HG03196 (cell line): ENCODE results near the gene TMEM161B.
"Not testable (repeated sequence)": the region's sequence is repeated elsewhere in the genome, so short reads cannot be mapped to it uniquely, and the experiment has no call there.

Experiments used
- ATAC-seq: cut with Tn5 transposase; IDR thresholded peaks from one replicate; pipeline ENCODE4 v1.9.1; 2021; ENCODE audit not compliant: unreplicated experiment

Gene TMEM161B

DNA sequence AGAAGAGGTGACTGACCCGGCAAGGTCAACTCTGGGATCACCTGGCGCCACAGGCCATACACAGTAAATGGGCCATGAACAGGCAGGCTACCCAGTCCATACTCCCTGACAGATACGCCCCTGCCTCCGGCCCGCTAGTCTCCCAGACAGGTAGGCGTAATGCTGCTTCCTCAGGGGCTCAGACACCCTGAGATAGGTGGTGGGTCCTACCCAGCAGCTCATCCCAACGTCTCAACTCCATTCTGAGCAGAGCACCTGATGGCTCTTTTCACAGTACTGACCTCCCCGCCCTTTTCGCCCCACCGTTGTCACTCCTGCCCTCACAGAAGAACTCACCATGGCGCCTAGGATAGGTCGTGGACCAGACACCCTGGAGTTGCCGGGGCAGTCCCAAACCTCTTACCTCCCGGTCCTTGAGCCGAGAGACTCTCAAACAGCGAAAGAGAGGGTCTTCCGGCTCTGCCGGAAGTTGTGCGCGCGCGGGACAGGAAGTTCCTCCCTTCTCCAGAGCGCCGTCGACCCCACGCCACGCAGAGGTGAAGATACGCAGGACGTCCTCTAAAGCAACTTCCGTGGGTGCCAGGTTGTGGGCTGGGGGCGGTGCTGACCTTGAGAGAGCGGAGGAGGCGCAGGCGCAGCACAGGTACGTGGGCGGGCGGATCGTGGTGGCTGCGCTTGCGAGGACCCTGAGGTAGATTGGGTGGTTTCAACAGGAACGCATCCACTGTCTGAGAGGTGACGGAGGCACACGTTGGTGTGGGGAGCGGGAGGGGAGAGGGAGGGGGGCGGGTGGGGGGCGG, at the start of gene TMEM161B:
Gene TMEM161B (minus strand): TSS at position 461 of the 800 bp plus-strand sequence. CDS start 122 bp downstream, at position 339.
- peak; percentile 100 for ATAC-seq

DNA sequence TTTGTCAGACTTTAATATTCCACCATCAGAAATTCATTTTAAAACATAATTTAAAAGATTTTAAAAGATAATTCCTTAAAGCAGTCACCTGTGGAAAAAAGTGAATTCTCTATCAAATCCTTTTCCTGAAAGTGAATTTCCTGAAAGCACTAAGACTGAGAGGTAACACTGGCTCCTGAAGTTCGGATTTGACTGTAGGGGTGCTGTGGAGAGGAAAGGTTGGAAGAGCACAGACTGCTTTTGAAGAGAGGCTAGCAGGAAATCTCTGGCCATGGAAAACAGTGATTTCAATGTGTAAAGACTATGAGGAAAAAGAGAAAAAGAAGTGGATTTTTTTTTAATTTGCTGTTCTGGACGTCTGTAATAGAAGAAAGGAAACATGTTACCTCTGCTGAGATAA, 35.7 kb upstream of the TMEM161B start:
- ATAC-seq = no peak

DNA sequence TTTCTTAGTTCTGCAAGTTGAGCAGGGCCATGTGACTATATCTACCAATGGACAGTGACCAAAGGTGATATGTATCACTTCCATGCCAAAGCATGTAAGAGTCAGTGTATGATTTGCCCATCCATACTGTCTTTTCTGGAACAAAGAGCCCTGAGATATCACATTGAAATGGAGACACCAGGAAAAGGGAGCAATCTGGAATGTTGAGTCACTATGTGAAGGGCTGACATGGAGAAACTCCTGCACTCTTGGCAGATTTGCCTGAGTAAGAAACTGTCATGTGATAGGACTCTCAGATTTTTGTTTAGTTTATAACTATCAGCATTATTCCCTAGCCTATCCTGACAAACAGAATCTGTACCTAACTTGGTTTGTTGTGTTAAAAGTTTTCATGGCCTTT, 29.8 kb upstream of the TMEM161B start:
- no peak for ATAC-seq

DNA sequence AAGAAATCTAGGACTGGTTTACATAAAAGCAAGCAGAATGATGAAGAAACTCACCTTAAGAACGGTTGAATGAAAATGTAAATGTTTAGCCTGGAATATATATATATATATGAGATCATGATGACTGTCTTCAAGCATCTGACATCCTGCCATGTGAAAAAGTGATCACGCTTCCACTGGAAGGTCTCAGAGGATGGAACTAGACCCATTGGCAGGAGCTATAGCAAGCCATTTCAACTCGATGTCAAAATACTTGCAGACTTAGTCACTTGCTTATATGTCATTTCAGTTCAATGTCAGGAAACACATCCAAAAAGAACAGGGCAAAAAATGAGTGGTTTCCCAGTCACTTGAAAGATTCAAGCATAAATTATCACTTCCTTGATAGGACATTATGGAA, 22.2 kb upstream of the TMEM161B start:
- no peak for ATAC-seq

DNA sequence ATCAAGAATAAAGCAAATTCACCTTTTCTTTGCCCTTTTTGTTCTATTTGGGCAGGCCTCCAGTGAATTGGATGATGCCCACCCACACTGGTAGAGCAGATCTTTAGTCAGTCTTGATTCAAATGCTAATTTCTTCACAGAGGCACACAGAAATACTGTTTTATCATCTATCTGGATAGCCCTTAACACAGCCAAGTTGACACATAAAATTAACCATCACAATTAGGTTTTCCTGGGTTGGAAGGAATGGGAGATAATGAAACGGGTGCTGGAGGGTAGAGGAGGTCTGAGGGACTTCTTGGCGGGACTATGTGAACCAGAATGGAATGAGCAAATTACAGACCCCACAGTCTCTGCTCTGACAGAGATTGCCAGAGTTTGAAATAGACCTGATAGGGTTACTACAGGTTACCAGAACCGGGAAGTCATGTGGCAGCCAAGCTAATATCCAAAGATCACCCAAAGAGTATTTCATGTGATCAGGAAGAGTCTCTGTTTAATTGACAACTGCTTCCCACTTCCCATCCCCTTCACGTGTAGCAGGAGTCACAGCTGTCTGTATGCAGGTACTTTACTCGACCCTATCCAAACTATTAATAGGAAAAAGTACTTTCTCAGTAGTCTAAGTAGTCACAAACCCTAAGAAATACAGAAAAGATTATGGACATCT, 20.0 kb upstream of the TMEM161B start:
- ATAC-seq = no peak

DNA sequence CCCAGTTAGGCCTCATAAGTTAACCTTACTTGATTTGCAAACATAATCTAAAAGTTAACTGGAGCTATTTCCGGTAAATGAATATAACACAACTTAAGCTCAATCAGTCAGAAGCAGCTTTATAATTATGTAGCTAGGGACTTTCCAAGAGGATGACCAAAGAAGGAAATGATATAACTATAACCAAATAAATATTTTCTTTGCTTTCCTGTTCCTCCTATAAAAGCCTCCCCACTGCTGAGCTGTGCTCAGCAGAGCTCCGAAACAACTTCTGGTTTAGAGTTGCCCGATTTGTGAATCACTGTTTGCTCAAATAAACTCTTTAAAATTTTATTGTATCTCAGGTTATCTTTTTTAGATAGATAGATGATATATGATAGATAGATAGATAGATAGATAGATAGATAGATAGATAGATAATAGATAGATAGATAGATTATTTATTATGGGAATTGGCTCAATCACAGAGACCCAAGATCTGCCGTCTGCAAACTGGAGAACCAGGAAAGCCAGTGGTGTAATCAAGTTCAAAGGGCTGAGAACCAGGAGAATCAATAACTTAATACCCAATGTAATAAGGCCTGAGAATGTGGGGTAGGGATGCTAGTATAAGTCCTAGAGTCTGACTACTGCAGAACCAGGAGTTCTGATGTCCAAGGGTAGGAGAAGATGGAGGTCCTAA, 19.3 kb upstream of the TMEM161B start:
- no peak for ATAC-seq

DNA sequence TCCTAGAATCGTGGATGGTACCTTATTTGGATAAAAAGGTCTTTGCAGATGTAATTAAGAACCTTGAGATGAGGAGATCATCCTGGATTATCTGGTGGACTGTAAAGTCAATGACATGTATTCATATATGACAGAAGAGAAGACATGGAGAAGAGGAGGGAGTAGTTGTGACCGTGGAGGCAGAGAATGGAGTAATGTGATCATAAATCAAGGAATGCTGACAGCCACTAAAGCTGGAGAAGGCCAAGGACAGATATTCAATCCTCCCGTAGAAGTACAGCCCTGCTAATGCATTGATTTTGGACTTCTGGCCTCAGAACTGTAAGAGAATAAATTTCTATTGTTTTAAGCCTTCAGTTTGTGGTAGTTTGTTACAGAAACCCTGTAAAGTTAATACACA, 18.7 kb upstream of the TMEM161B start:
- ATAC-seq = no peak

DNA sequence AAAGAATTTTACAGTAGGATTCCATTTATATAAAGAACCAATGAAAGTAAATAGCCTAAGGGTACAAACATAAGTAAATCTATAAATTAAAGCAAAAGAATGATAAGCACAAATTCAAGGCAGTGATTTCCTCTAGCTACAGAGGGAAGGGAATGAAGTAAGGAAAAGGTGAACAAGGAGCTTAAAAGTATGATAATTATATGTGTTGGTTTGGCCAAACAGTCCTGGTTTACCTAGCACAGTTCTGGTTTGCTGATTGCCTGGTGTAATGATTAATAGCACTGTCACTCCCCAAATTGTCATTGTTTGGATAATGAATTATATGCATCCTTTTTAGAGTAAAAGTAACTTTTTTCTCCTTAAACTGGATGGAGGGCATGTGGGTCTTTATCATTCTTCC, 15.0 kb upstream of the TMEM161B start:
- no peak for ATAC-seq

DNA sequence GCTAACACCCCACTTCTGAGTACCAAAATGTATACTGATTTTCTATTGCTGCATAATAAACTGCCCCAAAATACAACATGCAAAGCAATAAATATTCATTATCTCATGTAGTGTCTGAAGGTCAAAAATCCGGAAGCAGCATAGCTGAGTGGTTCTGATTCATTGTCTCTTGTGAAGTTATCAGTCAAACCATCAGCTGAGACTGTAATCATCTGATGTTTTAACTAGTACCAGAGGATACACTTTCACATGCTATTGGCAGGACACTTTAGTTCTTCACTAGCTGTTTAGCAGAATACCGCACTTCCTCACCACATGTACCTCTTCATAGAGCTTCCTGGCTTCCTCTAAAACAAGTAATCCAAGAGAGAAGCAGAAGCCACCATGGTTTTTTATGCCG, 12.7 kb upstream of the TMEM161B start:
- ATAC-seq = no peak

DNA sequence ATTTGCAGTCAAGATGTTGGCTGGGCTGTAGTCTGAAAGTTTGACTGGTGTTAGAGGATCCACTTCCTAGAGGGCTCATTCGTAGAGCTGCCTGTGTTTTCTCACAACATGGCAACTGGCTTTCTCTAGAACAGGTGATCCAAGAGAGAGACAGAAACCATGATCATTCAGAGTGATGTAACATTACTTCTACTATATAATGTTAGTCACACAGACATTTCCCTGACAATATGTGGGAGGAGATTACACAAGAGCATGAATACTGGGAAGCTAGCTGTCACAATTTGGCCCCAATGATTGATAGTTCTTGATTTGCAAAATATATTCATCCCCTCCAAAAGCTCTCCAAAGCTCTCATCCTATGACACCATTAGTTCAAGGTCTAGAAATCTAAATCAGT, 10.9 kb upstream of the TMEM161B start:
- ATAC-seq = no peak

DNA sequence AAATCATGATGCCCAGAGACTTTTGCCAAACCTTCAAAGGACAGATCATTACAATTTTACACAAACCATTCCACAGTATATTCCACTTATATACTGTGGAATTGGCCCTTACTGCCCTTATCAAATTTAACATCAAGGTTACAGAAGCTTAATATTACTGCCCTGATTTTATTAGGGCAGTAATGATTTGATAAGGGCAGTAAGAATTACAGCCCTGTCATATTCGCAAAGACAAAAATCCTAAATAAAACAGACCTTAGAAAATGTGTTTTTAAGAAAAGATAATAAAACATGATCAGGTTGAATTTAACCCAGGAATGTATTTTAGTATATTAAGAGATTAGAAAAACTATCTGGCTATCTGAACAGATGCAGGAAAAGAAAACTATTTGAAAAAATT, 7.7 kb upstream of the TMEM161B start:
- no peak for ATAC-seq

DNA sequence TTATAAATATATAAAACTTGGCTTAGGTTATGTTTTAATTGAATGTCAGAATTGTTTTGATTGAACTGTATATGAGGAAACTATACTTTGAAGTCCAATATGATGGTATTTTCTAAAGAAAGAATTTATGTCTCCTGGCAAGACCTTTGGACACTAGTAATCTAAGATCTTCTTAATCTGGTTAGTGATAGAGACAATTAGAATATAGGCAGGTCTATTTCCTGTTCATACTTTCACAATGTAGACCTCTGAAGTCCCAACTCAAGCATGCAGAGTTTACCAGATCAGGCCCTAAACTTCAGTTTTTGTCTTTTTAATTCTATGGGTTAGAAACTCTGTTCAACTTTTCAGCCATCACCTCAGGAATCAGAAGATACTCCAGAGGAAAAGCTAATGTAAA, 6.9 kb upstream of the TMEM161B start:
- ATAC-seq = no peak

DNA sequence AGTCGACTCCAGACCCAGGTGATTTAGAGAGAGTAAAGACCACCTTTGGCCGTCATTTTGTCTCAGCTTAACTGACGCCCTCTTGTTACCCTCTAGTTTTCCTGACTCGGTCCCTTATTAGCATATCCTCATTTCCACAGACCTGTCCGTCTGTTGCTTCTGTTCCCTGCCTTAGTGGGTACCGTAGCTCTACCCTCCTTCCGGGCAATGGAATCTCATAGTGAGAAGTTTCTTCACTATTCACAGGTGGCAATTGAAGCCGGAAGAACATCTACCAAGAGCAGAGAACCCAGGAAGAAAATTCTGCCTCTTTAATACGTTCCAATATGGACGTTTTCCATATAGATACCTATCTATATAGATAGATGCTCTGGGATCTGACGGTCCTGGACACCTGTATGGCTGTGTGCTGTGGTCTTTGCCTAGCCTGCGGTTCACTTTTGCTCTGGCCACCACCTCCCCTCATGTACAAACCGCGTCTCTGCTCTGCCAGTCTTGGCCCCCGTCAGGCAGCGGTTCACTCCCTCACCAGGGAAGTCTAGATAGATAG, 652 bp upstream of the TMEM161B start:
- ATAC-seq = peak; percentile 11

DNA sequence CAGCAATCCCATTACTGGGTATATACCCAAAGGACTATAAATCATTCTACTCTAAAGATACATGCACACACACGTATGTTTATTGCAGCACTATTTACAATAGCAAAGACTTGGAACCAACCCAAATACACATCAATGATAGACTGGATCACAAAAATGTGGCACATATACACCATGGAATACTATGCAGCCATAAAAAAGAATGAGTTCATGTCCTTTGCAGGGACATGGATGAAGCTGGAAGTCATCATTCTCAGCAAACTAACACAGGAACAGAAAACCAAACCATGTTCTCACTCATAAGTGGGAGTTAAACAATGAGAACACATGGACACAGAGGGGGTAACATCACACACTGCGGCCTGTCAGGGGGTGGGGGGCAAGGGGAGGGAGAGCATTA, 4.1 kb downstream of the TMEM161B start:
- not testable (repeated sequence) for ATAC-seq

DNA sequence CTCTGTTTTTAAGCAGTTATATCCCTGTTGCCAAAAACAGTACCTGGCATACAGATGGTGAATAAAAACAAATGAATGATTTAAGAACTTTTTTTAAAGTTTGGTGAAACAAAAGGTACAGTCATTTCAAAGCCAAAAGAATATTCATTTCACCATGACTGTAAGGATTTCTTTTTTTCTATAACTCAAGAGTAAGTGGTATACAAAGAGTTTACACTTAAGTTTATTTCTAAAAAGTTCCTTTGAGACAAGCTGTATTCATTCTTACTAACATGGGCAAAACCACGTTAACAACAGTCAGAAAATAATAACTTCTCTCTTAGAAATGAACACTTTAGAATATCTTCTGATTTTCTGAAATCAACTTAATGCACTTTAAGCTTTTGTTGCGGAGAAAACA, 5.3 kb downstream of the TMEM161B start:
- no peak for ATAC-seq

DNA sequence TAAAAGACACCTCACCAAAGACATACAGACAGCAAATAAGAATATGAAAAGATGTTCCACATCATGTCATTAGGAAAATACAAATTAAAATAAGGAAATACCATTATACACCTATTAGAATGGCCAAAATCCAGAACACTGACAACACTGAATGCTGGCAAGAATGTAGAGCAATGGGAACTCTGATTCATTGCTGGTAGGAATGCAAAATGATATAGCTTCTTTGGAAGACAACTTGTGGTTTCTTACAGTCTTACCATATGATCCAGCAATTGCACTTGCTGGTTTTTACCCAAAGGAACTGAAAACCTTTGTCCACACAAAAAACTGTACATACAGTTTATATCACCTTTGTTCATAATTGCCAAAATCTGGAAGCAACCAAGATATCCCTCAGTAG, 6.5 kb downstream of the TMEM161B start:
- ATAC-seq = no peak

DNA sequence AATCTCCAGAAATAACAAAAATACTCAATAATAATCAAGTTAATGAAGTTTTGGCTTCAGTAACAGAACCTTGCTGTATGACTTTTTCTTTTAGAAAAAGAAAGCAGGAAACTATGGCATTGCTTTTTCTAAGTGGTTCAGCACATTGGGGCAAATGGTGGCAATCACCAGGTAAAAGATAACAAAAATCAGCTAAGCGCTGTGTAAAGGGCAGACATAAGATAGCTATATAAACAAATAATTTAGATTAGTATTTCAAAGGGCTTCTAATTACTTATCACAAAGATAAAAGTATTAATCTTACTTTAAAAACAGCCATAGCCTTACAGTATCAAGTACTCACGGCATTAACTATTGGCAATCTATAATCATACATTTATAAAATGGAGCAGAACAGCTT, 10.0 kb downstream of the TMEM161B start:
- no peak for ATAC-seq

DNA sequence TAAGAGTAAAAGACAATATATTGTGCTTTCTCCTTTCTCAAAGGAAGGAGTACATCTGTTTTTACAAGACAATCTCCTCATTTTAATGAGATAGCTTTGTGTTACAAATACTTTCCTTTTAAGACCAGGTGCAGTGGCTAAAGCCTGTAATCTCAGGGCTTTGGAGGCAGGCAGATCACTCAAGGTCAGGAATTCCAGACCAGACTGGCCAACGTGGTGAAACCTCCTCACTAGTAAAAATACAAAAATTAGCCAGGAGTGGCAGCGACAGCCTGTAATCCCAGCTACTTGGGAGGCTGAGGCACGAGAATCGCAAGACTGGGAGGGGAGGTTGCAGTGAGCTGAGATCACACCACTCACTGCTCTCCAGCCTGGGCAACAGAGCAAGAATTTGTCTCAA, 11.8 kb downstream of the TMEM161B start:
- no peak for ATAC-seq

DNA sequence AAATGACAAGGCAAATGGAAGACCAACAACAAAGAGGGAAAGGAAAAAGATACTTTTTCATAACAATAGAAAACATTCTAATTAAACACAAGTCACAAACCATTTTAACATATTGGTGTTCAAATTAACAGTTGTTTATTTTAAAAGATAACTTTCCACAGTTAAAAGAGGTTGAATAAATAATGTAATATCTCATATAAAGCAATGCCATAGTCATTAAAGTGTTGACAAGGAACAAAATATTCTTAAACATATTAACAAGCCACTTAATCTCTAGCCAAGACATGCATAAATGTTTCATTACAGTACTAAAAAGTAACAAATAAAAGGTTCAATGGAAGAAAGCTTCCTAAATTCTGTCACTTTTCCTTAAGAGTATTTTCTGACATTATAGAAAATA, 12.6 kb downstream of the TMEM161B start:
- no peak for ATAC-seq

DNA sequence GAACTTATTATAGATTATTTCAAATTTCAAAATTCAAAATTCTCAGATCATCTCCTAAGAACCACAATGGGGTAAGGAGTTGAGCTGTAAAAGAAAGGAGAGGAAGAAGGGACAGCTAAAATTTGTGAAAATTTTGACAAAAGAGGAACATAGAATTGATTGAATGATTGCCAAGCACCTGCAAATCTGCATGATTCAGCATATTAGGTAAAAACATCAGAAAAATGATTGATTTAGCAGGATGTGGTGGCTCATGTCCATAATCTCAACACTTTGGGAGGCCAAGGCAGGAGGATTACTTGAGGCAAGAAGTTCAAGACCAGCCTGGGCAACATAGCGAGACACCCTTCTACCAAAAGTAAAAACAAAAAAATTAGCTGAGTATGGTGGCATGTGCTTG, 14.3 kb downstream of the TMEM161B start:
- no peak for ATAC-seq

DNA sequence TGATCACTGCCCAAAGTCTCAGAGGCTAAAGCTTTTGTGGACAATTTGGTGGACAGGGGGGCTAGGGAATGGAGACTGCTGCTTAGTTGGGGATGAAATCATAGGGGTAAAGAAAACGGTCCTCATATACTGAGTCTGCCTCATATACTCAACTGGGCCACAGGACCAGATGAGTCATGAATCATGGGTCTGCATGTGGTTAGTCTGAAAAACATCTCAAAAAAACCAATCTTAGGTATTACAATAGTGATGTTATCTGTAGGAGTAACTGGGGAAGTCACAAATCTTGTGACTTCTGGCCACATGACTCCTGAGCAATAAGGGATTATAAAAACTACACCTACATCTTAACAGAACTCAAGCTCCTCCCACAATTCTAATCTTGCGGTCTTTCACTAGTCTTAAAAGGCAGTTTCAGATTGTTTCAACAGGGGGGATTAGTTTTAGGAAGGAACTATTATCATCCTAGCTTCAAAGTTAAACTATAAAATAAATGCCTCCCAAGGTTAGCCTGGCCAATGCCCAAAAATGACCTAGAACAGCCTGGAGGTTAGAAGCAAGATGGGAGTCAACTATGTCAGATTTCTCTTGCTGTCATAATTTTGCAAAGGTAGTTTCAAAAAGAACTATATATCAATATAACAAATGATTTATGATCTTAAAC, 17.5 kb downstream of the TMEM161B start:
- no peak for ATAC-seq
